ENCODE measurements around the gene TEX29.

Gene TEX29

GRCh38 chr13:111341886-111342285 is 21.4 kb downstream of the TEX29 start:
- DNase-seq (ENCODE audit: low spot score) = no peak

GRCh38 chr13:111342721-111343120 is 22.3 kb downstream of the TEX29 start:
- no peak for DNase-seq (ENCODE audit: low spot score)

GRCh38 chr13:111343186-111343805 is 22.9 kb downstream of the TEX29 start:
- DNase-seq (ENCODE audit: low spot score) = no peak

DNA sequence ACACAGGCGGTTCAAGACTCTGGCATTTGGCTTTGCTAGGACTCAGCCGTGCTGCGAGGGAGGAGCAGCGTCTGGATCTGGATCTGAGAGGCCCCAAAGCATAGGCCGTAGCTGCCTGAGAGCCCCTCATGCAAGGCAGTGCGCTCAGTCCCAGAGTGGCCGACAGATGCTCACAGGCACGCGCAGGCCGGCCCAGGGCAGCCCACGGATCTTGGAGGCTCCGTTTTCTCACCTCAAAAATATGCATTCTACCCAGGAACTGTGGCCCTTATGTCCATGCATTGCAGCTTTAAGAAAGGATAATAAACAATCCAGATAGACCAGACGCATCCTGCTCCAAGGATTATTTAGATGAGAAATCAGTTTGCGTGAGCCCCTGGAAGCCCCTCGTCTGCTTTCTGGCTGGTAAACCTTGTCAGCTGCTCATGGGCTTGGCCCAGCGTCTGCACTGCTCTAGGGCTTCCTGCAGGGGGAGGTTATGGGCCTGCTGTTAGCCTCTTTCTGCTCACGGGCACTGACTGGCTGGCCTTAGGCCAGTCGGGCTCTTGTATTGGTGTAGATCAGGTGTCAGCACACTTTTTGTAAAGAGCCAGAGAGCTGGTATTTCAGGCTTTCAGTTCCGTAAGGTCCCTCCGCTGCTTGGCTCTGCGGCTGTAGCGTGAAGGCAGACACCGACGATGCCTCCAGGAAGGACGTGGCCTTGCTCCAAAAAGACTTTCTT is 24.2 kb downstream of the TEX29 start:
- peak; percentile 14 for DNase-seq (ENCODE audit: low spot score)

GRCh38 chr13:111345682-111346081 is 25.2 kb downstream of the TEX29 start:
- DNase-seq (ENCODE audit: low spot score) = no peak

- no peak for DNase-seq (ENCODE audit: low spot score)
Observed at GRCh38 chr13:111346101-111346680, 25.7 kb downstream of the TEX29 start.

- no peak for DNase-seq (ENCODE audit: low spot score)
Observed at GRCh38 chr13:111347438-111347837, 27.0 kb downstream of the TEX29 start.

DNA sequence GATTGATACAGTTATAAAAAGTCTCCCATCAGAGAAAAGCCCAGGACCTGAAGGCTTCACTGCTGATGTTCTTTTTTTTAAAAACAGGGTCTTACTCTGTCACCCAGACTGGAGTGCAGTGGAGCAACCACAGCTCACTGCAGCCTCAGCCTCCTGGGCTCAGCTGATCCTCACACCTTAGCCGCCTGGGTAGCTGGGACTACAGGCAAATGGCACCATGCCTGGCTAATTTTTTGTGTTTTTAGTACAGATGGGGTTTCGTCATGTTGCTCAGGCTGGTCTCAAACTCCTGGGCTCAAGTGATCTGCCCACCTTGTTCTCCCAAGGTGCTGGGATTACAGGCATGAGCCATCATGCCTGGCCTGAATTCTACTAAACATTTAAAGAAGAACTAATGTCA is 33.1 kb downstream of the TEX29 start:
- no peak for DNase-seq (ENCODE audit: low spot score)

- no peak for DNase-seq (ENCODE audit: low spot score)
Observed at GRCh38 chr13:111354789-111355188, 34.3 kb downstream of the TEX29 start.

- DNase-seq (ENCODE audit: low spot score) = no peak
Observed at GRCh38 chr13:111356795-111357194, 36.4 kb downstream of the TEX29 start.

DNA sequence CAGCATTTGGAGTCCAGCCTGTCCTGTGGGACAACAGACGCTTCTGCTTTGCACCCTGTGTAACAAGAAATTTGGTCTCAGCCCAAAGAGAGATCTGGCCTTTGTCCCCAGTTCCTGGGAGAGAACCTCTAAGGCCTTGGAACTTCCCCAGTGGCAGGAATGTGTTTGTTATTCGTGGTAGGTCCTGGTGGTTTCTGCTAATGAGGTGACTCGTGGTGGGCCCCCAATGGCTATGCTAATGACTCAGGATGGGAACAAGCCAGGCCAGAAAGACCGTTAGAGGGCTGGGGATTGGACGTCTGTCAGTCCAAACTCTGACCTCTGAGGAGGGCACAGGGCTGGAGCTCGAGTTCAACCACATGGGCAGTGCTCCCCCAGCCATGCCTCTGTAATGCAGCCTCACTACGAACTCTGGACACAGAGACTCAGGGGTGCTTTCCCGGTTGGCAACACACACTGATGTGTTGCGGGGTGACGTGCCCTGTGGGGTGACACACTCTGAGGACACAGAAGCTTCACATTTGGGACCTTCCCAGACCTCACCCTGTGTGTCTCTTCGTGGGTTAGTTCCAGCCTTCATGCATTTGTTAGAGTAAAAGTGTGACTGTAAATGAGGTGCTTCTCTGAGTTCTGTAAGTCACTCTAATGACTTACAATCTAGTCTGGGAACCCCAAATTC is 38.9 kb downstream of the TEX29 start:
- DNase-seq (ENCODE audit: low spot score) = peak; percentile 20

GRCh38 chr13:111359930-111360329 is 39.5 kb downstream of the TEX29 start:
- DNase-seq (ENCODE audit: low spot score) = no peak

GRCh38 chr13:111360452-111360851 is 40.0 kb downstream of the TEX29 start:
- no peak for DNase-seq (ENCODE audit: low spot score)

DNA sequence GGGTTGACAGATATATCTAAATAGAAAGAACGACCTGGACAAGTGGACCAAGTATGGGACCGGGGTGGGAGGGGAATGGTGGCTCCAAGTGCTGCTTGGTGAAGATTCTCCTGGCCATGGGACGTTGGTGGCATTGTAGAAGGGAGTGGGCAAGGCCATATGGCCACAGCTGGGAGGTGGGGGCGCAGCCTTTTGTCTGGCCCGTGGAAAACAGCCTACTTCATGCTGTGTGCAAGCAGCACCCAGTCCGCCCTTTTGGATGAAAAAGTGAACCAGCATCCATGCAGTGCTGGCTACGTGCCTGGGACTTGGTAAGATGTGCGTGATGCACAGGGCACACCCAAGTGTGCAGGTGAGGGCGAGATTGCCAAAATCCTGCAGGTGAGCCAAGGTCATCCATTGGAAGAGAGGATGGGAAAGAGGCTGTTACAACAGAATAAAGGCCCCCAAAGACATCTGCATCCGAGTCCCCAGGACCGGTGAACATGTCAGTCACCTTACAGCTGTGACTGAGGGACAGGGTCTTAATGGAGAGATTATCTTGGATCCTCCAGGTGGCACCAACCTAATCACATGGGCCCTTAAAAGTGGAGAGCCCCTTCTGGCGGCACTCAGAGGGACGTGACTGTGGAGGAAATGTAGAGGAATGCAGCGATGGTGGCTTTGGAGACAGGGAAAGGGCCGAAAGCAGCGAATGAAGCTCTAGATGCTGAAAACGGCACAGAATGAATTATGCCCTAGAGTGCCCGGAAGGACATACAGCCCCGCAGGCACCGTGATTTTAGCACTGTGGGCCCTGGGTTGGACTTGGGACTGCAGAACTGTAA is 40.8 kb downstream of the TEX29 start:
- no peak for DNase-seq (ENCODE audit: low spot score)

GRCh38 chr13:111361873-111362648 is 41.6 kb downstream of the TEX29 start:
- no peak for DNase-seq (ENCODE audit: low spot score)

GRCh38 chr13:111363121-111363520 is 42.7 kb downstream of the TEX29 start:
- DNase-seq (ENCODE audit: low spot score) = no peak

GRCh38 chr13:111363591-111363990 is 43.1 kb downstream of the TEX29 start:
- DNase-seq (ENCODE audit: low spot score) = no peak

DNA sequence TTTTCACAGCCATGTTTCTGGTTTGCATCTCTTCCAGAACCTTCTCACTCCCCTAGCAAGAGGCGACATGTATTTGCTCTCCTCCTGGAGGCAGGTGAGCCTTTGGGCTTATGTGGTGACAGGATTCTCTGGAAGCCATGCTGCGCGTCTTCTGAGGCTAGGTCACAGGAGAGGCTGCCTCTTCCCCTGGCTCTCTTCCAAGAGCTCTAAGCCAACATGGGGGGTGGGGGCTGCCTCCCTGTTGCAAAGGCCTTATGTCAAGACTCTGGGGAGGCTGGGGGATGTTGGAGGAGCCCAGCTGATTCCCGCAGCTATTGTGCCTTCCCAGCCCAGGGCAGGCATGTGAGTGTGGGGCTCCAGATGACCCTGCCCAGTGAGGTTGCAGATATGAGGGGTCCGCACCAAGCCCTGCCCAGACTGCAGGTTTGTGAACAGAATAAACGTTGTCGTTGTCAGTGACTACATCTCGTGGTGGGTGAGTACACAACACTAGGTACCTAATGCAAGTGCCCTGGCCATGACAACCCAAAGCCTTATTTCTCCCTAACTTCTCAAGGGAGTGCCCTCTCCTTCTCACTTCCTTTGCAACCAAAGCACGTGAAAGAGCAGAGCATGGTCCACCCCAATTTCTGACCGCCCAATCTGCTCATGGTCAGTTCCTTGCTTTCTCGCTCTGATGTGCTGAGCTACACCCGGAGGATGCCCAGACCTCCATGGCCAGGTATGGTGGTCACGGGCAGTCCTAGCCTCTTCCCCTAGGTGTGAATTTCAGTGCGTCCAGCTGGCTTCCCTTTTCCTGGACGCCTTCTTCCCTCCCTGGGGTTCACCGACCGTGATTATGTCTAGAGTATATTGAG is 44.9 kb downstream of the TEX29 start:
- DNase-seq (ENCODE audit: low spot score) = no peak

DNA sequence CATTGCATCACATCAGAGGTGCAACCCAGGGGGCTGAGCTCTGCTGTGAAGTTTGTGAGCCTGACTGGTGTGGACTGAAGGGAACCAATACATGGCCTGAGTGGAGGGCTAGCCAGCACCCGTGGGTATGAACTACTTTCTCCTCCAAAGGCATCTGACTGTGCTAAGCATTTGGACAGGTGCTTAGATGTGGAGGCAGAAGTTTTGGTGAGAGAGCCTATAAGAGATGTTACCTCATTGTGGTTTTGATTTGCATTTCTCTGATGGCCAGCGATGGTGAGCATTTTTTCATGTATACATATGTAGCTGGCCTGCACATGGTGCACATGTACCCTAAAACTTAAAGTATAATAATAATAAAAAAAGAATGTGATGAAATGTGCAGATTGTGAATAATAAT is 46.9 kb downstream of the TEX29 start:
- DNase-seq (ENCODE audit: low spot score) = no peak

DNA sequence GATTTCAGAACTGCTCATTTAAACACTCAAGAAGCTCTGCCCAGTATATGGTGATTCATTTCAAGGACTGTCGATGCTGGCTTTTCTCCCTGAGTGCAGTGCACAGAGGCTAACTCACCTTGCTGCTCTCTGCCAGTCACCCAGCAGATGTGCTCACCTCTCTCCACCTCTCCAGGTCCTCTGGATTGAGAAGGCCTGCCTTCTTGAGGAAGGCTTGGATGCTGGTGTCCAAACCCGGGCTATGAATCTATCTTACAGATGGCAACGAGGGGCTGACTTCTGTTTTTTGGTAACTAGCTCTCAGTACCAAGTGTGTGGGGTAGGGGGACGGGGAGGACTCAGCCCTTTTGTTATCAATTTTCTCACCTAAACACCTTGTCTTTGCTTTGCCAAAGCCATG is 47.6 kb downstream of the TEX29 start:
- no peak for DNase-seq (ENCODE audit: low spot score)
